ENCODE measurements around the gene UTP18. TPM values are rescaled to one million over a fixed set of nuclear protein-coding genes. Genes with fewer than 3 reads are reported as not detected.
"Not testable (repeated sequence)": the region's sequence is repeated elsewhere in the genome, so short reads cannot be mapped to it uniquely, and the experiment has no call there.

The UTP18 gene
- total RNA-seq, 1 donor from 2014 or later = 70.5 TPM

DNA sequence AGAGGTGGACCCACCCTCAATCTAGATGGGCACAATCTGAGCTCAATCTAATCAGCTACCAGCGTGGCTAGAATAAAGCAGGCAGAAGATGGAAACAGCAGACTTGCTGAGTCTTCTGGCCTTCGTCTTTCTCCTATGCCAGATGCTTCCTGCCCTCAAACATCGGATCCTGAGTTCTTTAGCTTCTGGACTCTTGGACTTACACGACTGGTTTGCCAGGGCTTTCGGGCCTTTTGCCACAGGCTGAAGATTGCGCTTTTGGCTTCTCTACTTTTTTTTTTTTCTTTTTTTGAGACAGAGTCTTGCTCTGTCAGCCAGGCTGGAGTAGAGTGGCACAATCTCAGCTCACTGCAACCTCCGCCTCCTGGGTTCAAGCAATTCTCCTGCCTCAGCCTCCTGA is 65.1 kb downstream of the UTP18 start:
- DNase-seq (ENCODE audit: low spot score in 2 of 2) (no peak), FAIRE-seq (no peak)

DNA sequence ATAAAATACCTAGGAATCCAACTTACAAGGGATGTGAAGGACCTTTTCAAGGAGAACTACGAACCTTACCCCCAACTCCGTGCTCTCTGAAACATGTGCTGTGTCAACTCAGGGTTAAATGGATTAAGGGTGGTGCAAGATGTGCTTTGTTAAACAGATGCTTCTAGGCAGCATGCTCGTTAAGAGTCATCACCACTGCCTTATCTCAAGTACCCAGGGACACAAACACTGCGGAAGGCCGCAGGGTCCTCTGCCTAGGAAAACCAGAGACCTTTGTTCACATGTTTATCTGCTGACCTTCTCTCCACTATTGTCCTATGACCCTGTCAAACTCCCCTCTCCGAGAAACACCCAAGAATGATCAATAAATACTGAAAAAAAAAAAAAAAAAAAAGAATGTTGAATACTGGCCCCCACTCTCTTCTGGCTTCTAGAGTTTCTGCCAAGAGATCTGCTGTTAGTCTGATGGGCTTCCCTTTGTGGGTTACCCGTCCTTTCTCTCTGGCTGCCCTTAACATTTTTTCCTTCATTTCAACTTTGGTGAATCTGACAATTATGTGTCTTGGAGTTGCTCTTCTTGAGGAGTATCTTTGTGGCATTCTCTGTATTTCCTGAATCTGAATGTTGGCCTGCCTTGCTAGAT is 70.6 kb downstream of the UTP18 start:
- FAIRE-seq; DNase-seq (ENCODE audit: low spot score in 2 of 2): not testable (repeated sequence)

DNA sequence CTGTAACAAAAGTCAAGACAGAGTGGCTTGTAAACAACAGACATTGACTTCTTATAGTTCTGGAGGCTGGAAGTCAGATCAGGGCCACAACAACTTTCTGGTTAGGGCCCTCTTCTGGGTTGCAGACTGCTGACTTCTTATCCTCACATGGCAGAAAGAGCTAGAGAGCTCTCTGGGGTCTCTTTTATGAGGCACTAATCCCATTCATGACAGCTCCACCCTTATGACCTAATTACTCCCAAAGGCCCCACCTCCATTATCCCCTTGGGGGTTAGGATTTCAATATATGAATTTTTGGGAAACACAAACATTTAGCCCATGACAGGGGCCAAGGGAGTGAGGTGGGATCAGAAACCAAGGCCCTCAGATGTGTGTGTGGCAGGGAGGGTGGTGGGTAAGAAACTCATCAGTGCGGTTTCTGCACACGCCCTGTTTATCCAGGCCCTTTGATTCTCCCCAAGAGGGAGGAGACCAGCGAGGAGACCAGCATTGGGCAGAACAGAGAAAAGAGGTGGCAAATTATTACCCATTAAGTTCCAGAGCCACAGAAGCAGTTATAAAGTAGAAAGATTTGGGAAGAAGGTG is 74.8 kb downstream of the UTP18 start:
- FAIRE-seq (no peak), DNase-seq (ENCODE audit: low spot score in 2 of 2) (no peak)

DNA sequence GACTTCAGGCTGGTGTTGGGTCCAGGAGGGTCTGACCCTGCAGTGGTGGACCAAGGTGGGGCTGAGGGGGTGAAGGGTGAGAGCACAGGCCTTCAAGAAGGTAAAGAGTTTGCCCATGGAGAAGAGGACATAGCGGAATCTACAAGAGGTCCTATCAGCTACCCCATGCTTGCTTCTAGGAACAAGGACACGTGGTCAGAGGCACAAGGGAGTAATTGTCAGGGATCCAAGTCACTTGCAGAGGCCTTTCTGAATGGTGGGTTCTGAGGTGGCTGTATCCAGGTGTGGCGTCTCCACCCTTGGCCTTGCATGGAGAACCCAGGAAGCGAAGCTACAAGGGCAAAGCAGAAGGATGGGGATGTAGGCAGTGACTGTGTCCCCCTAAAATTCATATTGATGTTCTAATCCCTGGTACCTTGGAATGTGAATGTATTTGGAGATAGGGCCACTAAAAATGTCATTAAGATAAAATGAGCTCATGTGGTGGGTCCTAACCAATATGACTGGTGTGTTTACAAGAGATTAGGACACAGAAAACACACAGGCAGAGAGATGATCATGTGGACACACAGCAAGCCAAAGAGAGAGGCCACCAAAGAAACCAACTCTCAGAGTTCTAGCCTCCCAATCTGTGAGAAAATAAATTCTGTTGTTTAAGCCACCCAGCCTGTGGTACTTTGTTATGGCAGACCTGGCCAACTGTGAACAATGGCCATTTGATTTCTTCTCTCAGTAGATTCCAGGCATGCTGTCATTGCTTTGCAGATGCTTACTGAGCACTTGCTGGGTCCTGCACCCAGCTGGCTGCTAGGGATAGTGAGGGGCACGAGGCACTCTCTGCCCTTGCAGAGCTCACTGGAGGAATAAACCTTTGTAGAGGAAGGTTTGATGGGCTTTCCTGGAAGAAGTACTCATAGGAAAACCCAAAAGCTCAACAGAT is 75.8 kb downstream of the UTP18 start:
- DNase-seq (ENCODE audit: low spot score in 2 of 2) (no peak), FAIRE-seq (no peak)

DNA sequence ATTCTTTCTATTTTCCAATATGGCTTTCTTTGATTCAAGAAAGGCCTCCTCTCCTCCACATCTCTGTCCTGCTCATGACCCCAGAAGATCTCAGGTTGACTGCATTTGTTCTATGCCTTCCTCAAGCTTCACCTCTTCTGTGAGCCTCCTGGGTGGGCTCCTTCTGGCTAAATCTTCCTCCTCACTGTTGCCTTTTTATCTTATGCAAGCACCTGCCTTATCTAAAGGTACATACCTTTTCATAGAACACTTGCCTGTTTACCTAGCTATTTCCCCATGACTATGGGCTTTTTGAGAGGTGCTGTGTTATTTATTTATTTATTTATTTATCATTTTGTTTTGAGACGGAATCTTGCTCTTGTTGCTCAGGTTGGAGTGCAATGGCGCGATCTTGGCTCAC is 81.1 kb downstream of the UTP18 start:
- no peak for DNase-seq (ENCODE audit: low spot score in 2 of 2)
- no peak for FAIRE-seq

DNA sequence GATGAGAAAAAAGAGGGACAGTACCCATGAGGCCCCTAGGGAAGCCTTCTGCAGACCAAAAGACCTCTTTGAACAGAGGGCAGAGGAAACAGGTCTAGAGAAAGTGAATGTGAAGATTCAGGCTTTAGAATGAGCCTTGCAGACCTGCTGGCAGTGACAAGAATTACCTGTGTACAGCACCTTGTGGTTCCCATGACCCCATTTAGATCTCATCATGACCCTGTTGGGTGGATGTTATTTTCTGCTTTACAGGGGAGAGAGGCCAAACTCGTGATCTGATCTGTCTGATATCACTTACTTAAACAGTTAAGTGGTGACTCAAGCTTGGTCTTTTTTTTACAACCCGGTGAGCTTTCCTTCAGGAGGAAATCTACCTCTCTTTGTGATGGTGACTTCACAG is 81.9 kb downstream of the UTP18 start:
- DNase-seq (ENCODE audit: low spot score in 2 of 2) (no peak), FAIRE-seq (no peak)

DNA sequence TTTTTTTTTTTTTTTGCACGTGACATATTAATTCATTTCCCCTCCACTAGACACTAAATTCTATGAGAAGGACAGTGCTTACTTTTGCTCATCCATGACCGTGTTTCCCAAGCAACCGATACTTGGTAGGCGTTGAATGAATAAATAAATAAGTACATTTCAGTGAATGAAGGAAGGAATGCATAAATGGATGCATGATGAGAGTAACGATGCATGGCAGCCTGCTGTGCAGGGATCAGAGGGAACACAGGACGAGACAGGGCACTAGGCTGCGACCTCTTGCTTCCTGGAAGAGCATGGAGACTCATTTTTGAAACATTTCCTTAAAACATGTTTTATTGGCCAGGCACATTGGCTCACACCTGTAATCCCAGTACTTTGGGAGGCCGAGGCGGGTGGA is 84.2 kb downstream of the UTP18 start:
- FAIRE-seq (no peak), DNase-seq (ENCODE audit: low spot score in 2 of 2) (no peak)

DNA sequence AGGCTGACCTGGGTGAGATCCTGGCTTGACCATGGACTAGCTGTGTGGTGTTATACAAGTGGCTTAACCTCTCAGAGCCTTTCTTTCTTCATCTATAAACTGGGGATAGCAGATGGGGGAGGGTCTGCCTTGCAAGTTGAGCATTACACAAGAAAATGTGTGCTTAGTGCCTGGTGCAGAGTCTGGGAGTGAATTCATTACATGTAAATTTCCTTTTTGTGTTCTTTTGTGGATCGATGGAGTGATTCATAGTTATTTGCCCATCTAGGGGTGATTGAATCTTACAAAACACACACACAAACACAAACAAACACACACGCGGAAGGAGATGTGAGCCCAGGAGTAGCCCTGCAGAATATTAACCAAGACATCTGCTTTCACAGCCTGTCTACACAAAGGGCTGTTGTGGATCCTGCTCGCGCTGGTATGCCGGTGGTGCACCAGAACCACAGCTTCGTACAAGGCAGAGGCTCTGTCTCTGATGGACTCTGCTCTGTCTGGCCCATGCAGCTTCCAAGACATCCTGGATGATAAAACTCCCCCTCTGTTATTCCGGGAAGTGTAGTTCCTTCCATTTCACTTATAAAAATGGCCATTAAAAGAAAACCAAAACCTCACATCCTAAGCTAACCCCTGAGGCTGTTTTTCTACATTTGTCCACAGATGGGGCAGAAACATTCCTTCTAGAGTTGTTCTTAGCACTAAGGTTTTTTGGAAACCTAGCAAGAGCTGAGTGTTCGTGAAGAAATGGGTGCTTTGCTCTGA is 86.1 kb downstream of the UTP18 start:
- no peak for DNase-seq (ENCODE audit: low spot score in 2 of 2)

More for the DNA sequence above, 86.1 kb downstream of the UTP18 start:
- no peak for FAIRE-seq

Other genes with a start within 250 kb of the UTP18 start
- gene SPAG9, start 139.7 kb upstream of the UTP18 start, total RNA-seq = 297 TPM
- 60.3 TPM for gene NME1, start 107.0 kb upstream of the UTP18 start, total RNA-seq
- gene NME2, start 94.1 kb upstream of the UTP18 start, total RNA-seq = 202 TPM
- gene MBTD1, start 497 bp upstream of the UTP18 start, total RNA-seq = 64.4 TPM